ENCODE measurements around the gene SSPN. TPM values are rescaled to one million over a fixed set of nuclear protein-coding genes. Genes with fewer than 3 reads are reported as not detected.

SSPN gene
- total RNA-seq: 10 to 100 TPM in 1 of 4 donors, 1 to 10 TPM in 2, under 1 TPM in 1; 0.99 to 11.3 (median 3.1) TPM

DNA sequence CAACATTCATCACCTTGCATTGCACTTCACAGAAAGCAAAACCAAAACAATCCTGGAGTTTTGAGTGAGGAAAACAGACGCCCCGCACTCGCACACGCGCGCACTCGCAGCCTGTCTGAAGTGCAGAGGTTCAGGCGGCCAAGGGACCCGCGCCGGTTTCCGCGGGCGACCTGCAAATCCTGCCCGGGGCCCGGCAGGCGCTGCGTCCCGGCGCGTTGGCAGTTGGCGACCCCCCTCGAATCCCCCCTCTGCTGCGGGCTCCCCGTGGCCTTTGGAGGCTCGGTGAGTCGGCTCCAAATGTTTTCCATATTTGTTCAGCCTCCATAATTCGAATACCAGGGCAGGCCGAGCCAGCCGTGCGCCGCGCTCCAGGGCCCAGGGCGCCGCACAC, at the start of gene SSPN:
Gene SSPN (plus strand): TSS at position 324 of the 391 bp plus-strand sequence. CDS start 100 bp downstream, outside the sequence.
- Histone ChIP-seq H3K9me3 (peaks cover 0 to 2% (median 0%) of the 10 kb centered on the region in 3 donors), H3K27me3 (peaks cover 0 to 19% (median 0%) of the 10 kb centered on the region in 4 donors), H3K36me3 (no peaks in the 10 kb centered on the region), H3K4me3 (peak within 1 kb of the TSS; percentile 47 to 78 (median 60)), H3K27ac (peak within 1 kb of the TSS; percentile 73 to 92 (median 86)), H3K4me1 (peaks cover 0 to 46% (median 22%) of the 10 kb centered on the region in 3 donors)
- peak; percentile 7 for DNase-seq
- TF ChIP-seq POLR2A (IDR thresholded peaks at IDR 0.05): no peak
- TF ChIP-seq, protein P1, sequence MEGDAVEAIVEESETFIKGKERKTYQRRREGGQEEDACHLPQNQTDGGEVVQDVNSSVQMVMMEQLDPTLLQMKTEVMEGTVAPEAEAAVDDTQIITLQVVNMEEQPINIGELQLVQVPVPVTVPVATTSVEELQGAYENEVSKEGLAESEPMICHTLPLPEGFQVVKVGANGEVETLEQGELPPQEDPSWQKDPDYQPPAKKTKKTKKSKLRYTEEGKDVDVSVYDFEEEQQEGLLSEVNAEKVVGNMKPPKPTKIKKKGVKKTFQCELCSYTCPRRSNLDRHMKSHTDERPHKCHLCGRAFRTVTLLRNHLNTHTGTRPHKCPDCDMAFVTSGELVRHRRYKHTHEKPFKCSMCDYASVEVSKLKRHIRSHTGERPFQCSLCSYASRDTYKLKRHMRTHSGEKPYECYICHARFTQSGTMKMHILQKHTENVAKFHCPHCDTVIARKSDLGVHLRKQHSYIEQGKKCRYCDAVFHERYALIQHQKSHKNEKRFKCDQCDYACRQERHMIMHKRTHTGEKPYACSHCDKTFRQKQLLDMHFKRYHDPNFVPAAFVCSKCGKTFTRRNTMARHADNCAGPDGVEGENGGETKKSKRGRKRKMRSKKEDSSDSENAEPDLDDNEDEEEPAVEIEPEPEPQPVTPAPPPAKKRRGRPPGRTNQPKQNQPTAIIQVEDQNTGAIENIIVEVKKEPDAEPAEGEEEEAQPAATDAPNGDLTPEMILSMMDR (IDR thresholded peaks at IDR 0.05): no peak
- WGBS, 2 donors: 1% methylated on average over 25 of the region's 35 CpGs; no CpG with 5 or more reads in 1 of the 2 donors
- intact Hi-C loops (cut with DNase I): no loop called here

GRCh38 chr12:26148291-26148690, 47.1 kb upstream of the SSPN start:
- no peaks in the 10 kb centered on the region for H3K36me3 ChIP-seq
- H3K4me3 ChIP-seq: no peak overlapping the region
- intact Hi-C loops (cut with DNase I): no loop called here
- no peak for TF ChIP-seq POLR2A (IDR thresholded peaks at IDR 0.05)
- TF ChIP-seq, protein P1 (IDR thresholded peaks at IDR 0.05): no peak
- no peak overlapping the region for H3K27ac ChIP-seq
- peaks cover 0 to 3% (median 2%) of the 10 kb centered on the region in 3 donors for H3K4me1 ChIP-seq
- WGBS, 2 donors: 85 to 90% methylated on average over 7 of the region's 7 CpGs
- no peak for DNase-seq
- H3K27me3 ChIP-seq: no peaks in the 10 kb centered on the region
- no peaks in the 10 kb centered on the region for H3K9me3 ChIP-seq

DNA sequence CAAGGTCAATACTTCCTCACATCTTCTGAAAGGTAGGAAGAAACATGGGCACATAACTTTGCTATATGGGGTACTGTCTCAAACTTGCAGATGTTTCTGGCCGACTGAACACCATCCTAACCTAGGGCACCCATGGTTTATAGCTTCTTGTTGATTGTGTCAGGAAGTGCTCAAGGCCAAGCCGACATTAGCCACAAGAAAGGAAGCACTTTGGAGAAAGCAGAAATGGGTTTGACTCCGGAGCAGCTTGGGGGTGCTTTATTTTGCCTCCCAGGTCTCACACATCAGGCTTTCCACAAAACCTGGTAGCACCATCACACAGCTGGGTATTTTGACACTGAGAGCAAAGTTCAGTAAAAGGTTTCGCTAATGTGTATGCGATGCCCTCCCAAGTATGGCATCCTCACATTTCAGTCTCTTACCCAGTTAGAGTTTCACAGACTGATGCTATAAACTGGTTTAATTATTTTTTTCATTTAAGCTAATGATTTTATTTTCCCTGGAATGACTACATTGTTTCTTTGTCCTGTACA, 45.3 kb upstream of the SSPN start:
- Histone ChIP-seq H3K9me3 (no peaks in the 10 kb centered on the region), H3K4me1 (peaks cover 0 to 9% (median 6%) of the 10 kb centered on the region in 3 donors), H3K36me3 (no peaks in the 10 kb centered on the region), H3K27me3 (no peaks in the 10 kb centered on the region), H3K4me3 (no peak overlapping the region), H3K27ac (no peak overlapping the region)
- DNase-seq: no peak
- WGBS, 2 donors: 65 to 68% methylated on average over 4 to 5 of the region's 5 CpGs
- intact Hi-C loops (cut with DNase I): no loop called here
- no peak for TF ChIP-seq POLR2A (IDR thresholded peaks at IDR 0.05)
- TF ChIP-seq, protein P1 (IDR thresholded peaks at IDR 0.05): no peak

DNA sequence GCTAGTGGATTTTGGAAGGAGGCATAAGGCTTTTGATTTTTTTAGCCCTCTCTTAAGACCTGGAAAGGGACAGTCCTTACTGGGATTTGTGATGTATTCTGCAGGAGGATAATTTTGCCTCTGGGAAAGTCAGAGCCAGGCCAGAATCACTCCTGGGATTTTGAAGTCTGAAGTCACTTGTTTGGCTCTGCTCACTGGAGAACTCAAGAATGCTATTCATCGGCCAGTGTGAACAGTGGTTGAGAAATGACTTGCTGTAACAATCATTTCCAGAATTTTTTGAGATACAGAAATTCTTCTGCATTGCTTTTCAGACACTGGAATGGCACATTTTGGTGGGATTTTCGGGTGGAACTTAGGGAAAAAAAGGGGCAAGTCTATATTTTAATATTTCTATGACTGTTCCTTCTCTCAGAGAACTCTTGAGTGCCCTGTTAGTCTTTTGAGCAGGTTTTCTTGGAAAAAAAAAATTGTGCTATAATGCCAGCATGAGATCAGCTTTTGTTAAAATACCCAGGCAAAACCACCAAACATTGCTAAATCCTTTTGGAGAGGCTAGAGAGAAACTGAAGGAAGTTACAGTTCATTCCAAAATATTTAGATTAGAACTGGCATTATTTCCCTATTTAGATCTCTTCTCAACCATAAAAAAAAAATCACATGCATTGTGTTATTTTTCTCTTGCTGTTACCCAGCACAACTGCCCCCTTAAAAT, 44.5 kb upstream of the SSPN start:
- WGBS, 2 donors: 29 to 31% methylated on average over 2 of the region's 2 CpGs
- H3K27ac ChIP-seq: peak overlapping the region in 1 of 4 donors; percentile 55
- H3K27me3 ChIP-seq: no peaks in the 10 kb centered on the region
- TF ChIP-seq, protein P1 (IDR thresholded peaks at IDR 0.05): no peak
- no peak for TF ChIP-seq POLR2A (IDR thresholded peaks at IDR 0.05)
- H3K4me3 ChIP-seq: no peak overlapping the region
- no peaks in the 10 kb centered on the region for H3K9me3 ChIP-seq
- intact Hi-C loops (cut with DNase I): no loop called here
- H3K4me1 ChIP-seq: peaks cover 0 to 9% (median 6%) of the 10 kb centered on the region in 3 donors
- no peaks in the 10 kb centered on the region for H3K36me3 ChIP-seq
- no peak for DNase-seq

DNA sequence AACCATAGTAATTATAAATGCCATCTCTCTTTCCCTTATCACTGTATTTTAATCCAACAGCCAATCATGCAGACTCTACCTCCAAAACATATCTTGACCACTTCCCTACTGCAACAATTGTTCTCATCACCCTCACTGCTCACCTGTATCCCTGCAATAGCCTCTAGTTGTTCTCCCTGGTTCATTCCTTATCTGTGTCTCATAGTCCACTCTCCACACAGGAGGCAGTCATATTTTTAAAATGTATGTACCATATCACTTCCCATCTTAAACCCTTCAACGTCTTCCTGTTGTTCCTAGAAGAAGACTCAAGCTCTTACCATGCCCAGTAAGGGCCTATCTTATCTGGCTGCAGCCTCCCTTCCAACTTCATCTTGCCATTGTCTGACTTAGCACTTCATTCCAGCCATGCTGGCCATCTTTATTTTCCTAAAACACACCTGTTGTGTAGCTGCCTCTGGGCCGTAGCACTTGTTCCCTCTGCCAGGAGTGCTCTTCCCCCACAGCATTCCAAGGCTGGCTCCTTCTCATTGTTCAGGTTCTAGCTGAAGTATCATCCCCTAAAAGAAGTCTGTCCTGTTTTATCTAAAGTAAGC, 42.8 kb upstream of the SSPN start:
- no peaks in the 10 kb centered on the region for H3K36me3 ChIP-seq
- TF ChIP-seq, protein P1 (IDR thresholded peaks at IDR 0.05): no peak
- no peak for TF ChIP-seq POLR2A (IDR thresholded peaks at IDR 0.05)
- H3K27me3 ChIP-seq: no peaks in the 10 kb centered on the region
- no peak overlapping the region for H3K27ac ChIP-seq
- WGBS, 2 donors: 85 to 87% methylated on average over 2 of the region's 2 CpGs
- peaks cover 0 to 9% (median 6%) of the 10 kb centered on the region in 3 donors for H3K4me1 ChIP-seq
- no peaks in the 10 kb centered on the region for H3K9me3 ChIP-seq
- intact Hi-C loops (cut with DNase I): no loop called here
- H3K4me3 ChIP-seq: no peak overlapping the region
- no peak for DNase-seq

Measured in esophagus squamous epithelium (tissue), 5 donors.